IPS DF 19.7 (cell line): ENCODE data around the gene ARID1B.

Source experiments
- DNase-seq: peaks from one replicate; pipeline ENCODE4 v3.0.0-alpha.2; 2013; ENCODE audit warnings: low read depth, low spot score

Gene ARID1B

DNA sequence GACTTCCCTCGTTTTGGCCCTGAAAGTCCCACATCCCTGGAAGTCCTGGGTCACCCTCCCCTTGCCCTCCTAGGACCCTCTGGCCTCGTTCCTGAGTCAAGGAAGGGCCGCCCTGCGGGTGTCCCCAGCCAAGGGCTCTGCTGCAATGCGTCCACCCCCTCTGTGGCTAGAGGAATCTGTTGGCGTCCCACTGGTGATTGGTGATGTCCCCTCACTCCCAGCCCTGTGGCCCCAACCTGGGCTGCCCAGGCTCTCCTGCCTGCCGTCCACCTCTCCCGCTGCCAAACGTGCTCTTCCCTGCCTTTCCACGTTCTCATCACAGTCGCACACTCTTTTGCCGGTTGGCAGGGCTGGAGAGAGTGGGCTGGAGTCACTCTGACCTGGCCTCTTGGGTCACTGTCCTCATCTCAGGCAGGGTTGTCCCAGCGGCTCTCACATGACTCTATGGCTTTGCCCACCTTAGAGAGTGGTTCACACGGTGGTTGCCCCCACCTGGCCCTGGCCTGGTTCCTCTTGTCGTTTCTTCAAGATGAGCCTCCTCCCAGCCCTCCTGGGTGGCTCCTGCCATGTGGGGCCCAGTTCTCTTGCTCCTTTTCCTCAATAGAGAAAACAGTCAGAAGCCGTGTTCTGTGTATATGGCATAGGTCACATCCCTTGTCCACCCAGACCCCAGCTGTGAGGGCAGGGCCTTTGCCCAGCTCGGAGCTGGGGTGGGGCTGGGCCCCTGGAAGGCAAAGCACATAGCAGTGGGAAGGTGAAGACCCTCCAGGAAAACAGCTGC lies 445.2 kb downstream of the ARID1B start:
- DNase-seq, result no peak

DNA sequence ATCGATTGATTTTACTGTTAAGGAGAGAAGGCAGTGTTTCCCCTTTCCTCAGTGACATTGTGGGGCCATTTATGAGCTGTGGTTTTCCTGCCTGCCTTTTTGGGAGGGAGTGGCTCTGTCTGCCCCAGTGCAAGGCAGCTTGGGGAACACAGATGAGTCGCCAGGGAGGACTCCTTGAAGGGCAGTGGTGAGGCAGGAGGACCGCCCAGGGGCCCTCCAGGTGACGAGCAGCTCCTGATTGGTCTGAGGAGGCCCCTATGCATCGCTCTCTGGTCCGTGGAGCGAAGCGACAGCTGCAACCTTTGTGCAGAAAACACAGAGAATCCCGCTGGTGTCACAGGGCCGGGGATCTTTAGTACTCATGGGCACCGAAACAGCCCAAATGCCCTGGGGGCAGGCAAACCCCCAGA lies 445.8 kb downstream of the ARID1B start:
- DNase-seq, result no peak

DNA sequence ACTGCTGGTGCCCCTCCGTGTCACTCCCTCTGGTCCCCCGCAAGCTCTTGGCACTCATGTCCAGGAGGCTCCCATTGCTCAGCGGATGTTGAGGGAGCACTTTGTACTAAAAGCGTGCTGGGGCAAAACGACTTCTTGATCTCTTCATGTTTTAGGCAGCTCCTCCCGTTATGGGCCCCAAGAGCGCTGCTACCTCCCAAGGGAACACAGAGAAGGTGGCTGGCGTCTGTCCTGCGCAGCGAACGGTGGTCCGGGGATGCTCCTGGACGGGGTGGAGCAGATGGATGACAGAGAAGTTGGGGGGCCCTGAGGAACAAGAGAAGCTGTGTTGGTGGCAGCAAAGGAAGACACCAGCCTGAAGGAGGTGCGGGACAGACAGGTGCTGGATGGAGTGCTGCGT lies 446.3 kb downstream of the ARID1B start:
- no peak for DNase-seq

DNA sequence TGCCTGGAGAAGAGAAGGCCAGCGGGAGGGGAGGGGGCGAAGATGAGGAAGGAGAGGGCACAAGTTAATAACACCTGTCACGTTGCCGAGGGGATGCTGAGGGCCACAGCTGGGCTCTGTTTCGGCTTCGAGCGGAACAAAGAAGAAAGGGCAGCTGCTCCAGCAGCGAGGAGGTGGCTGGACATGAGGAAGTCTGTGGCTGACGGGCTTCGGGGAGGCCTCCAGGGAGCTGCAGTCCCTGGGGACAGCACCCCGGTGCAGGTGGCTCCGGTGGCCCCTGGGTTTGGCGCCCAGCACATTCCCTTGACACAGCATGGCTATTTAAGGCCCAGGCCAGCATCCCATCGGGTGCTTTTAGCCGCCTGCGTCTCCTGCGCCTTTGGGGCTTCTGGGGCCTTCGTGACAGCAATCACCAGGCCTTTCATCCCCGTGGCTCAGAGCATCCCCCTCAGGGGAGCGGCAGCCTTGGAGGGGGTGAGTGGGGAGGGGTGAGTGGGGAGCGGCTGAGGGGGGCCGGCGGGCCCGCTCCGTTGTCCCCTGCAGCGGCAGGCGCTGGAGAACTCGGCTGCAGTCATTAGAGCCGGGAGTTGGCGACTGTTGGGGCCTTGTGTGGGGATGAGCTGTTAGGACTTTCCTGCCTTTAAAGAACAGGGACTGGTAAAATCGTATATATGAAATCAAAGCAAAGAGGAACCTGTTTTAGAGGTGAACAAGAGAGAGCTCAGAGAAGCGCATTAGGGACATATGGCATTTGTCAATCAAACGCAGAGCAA lies 447.2 kb downstream of the ARID1B start:
- no peak for DNase-seq

DNA sequence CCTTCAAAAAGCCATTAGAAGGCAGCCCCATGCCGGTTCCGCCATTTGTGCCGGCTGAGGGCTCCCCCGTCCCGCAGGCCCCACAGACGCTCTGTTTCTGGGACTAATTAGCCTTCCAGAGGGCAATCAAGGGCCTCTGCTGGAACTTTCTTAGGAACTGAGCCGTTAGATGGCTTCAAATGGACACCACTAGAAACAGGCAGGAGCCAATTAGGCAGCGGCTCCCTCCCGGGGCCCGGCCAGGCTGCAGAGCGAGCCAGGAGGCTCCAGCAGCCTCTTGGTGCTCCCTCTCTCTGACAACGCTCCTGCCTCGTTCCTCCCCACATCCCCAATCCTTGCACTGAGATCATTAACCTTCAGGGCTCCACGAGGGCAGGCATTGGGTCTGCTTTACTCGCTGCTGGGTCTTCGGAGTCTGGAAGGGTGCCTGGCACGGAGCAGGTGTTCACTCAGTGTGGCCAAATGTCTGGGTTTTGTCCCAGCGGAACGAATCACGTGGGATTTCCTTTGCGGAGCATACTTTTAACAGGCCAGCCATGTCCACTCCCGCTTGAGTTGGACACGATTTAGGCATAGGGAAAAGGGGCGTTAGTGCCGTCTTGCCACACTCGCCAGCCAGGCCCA lies 447.9 kb downstream of the ARID1B start:
- no peak for DNase-seq

DNA sequence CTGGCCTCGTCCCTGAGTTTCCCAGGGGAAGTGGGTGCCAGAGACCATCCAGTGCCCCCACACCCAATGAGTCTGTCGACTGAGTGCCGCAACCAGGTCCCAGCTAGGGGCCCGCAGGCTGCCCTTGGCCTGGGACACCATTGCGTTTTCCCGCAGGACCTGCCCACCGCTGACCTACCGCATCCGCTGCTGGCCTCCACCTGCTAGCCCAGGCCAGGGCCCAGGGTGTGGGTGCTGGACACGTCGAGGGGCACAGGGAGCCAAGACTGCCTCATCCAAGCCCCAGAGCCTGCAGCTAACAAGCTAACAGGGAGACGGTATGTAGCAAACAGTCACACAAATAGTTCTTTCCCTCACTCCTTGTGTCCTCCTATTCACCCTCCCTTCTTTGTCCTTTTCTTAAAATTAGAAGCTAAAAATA lies 448.4 kb downstream of the ARID1B start:
- no peak for DNase-seq

DNA sequence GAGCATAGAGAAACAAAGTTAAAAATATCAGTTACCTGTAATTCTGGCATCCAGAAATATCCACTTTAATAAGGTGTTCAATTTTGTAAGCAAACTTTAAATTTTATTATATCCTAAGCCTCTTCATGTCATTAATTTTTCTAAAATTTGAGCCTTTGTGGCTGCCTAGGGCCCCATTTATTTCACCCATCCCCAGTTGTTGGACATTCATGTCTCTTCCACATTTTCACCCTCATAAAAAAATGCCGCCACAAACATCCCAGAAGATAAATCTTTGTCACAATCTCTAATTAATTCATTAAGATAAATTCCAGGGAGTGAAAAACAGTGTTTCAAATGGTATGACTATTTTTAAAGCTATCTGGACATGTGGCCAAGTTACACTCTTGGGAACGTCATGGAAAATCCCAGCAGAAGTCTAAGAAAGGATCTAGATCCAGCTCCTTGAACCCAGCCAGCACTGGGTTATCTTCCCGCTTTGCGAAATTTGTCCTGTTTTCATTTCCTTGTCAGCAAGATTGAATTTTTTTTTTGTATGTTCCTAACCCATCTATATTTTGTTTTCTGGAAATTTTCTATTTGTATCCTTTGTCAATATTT lies 448.9 kb downstream of the ARID1B start:
- no peak for DNase-seq

DNA sequence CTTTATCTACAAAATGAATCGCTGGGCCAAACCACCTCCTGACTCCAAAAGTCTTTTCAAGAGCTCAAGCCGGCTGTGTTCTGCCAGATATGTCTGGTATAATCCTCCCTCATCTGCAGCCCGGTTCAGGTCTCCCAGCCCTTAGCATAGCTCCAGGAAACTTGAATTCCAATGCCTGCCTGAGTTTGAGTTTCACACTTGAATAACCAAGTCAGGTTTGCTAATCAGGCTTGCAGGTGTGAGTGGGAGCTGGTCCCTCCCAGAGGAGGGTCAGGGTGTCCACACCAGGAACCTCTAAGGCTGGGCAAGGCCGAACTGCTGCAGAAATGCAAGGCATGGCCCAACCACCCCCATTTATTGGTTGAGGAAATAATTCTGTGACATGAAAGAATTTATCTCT lies 449.6 kb downstream of the ARID1B start:
- DNase-seq, result no peak

DNA sequence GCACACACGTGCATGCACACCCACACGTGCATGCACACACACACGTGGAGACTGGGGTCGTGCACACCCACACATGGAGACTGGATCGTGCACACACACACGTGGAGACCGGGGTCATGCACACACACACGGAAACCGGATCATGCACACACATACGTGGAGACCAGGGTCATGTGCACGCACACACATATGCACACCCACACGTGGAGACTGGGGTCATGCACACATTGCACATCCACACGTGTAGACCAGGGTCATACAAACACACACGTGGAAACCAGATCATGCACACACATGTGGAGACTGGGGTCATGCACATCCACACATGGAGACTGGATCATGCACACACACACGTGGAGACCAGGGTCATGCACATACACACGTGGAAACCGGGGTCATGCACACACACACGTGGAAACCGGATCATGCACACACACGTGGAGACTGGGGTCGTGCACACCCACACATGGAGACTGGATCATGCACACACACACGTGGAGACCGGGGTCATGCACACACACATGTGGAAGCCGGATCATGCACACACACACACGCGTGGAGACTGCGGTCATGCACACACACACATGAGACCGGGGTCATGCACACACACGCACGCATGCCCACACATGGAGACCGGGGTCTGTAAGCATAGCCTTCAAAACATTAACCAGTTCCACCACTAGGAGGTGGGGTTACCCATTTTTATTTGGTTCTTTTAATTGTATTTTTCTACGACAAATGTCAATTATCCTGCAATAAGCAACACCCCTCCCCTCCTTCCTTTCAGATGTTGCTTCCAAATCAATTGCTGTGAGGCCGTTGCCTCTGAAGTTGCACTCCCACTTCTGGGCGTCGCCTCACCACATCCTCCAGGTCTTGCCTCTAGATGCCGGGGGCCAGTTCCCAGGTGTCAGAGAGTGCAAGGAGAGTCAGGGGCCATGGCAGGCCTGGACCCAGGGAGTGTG lies 450.3 kb downstream of the ARID1B start:
- DNase-seq, result no peak

DNA sequence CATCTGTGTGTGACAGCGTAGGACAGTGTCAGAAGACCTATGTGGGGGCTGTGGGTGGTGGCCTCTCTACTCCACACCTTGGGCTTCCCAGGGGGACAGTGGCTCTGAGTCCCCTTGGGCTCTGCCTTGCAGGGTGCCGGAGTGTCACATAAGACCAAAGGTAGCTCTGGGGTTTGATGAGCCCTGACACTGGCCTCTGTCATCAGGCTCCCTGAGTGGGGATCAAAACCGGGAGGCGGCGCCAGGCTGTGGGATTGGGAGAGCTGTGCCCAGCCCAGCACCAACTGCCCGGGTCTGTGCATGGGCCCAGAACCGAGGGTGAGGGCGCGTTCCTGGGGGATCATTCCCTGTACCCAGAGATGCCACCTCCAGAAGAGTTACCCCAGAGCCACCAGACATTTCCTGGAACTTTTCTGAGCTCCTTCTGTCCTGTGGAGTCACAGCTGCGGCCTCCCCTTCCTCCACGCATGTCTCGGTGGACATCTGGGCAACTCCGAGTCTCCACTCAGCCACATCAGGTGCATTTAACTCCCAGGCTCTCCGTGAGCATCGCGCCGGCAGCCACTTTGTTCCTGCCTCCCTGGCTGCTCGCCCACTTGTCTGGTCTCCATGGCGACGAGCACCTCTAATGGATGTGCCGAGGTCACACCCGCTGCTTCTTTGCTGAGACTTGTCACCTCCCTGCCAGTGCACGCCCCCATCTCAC lies 451.4 kb downstream of the ARID1B start:
- DNase-seq, result no peak

DNA sequence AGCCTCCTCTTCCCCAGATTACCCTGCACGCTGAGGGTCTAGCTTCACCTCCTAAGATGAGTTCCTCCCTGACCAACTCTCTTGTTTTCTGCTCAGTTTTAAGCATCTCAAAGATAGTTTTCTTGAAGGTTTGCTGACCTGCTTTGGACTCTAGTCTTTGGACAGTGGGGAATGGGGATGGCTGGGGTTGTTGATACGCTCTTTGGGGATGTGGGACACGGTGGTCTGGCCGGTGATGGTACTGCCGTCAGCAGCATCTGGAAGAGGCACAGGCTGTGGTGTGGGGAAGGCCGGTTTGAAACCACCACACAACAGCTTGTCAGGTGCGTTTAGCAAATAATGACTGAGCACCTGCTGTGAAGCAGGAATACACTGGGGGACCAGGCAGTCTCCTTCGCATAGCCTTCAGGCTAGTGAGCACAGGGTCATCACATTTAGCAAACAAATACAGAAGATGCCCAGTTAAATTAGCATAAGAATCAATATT lies 452.0 kb downstream of the ARID1B start:
- no peak for DNase-seq

DNA sequence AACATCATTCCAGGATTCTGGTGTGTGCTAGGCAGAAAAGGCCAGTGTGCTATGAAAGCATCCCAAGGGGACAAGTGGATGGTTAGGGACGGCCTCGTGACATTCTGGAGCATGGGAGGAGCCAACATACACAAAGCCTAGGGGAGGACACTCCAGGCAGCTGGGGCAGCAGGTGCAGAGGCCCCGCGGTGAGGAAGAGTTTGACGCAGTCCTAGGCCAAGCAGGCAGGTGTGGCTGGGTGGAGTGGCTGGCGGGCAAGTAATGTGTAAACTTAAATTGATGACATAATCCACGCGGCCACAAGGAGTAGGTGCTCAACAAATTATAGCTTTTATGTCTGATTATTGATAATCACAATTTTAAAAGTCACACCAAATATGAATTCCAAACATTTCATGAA lies 452.5 kb downstream of the ARID1B start:
- no peak for DNase-seq

DNA sequence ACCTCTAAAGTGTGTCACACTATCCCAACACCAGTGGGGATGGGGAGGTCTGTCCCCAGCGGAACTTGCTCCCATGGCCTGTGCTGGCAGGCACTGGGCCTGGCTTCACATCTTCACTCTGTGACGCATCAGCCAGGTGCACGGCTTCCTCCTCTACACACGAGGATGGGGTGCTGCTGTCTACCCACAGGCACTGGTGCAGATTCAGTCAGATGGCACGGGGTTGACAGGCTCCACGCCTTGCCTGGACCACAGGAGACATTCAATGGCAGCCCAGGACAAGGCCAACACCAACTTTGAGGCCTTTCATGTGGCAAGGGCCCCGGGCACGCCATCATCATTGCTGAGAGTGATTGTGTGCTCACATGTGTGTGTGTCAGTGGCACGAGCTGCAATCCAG lies 453.7 kb downstream of the ARID1B start:
- no peak for DNase-seq

DNA sequence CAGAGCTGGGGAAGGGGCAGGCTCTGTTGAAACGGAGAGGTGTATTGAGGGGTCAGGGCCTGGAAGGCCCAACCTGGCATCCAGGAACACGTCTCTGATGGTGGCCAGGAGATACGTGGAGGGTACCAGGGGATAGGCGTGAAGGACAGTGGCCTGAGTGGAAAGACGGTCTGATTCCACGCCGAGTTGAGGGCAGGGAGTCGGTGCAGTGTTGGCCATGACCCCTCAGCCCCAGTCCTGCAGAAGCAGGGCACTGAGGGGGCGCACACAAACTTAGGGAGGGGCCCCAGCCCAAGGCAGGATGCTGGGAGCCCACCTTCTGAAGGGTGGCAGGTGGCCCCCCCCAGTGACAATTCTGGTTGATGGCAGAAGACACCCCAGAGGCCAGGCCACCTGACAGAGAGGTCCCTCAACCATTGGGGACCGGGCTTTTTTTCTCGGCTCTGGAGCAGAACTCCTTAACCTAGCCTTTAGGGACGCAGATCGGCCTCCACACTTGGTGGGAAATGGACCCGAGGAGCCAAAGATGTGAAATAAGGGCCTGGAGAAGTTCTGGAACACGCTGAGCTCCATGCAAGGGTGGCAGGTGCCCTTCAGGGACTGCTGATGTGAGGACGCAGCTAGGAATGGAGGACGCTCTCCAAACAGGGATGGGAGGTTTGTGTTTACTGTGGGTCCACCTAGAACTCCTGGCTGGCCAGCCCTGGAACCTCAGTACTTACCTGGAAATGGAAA lies 455.1 kb downstream of the ARID1B start:
- DNase-seq, result no peak

DNA sequence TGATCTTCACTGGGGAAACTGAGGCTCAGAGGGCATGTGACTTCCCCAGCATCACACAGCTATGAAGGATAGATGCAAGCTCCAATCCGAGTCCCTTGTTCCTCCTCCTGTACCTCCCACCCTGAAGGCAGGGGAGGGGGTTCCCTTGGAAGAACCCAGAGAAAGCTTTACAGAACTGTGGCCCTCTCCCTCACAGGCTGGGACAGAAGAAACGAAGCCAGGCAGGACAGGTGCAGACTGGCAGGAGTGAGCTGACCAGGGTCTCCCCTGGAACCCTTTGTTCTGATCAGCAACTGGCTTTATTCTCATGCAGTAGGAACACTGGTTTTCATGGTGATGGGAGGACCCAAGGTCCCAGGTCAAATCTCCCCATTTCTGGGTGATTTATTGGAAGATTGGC lies 456.0 kb downstream of the ARID1B start:
- DNase-seq, result no peak

DNA sequence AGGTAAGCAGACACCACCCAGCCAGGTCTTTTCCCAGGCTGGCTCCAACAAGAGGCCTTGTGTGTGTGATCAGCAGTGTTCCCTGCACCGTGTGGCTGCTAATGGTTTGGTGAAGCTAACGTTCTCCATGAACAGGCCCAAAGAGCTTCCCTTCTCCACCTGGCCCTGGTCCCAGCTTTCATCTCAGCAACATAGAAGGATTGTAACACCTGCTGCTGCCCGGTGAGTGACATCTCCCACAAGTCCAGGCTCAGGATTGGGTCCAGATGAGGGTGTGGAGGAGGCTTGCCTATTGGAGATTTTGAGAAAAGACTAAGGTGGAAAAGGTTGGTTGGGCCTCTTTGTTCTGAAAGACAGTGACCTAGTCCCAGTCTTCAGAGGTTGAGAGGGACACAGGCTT lies 456.5 kb downstream of the ARID1B start:
- DNase-seq, result no peak

DNA sequence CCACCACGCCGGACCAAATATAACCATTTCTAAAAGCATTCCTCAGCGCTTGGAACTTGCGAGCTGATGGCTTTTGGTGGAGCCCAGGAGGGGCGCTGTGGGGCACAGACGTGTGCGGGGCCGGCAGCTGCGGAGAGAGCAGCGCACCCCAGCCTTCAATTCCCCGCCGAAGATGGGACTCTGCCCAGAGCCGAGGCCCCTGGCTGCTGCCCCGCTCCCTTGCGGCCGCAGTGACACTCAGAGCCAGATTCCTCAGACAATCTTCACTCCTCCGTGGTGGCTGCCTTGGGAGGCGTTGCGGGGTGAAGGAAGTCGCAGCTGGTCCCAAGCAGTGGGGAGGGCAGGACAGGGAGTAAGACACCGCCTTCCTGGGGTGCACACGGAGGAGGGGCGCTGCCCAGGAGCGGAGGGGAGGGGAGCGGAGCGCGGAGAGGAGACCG lies 458.4 kb downstream of the ARID1B start:
- no peak for DNase-seq

DNA sequence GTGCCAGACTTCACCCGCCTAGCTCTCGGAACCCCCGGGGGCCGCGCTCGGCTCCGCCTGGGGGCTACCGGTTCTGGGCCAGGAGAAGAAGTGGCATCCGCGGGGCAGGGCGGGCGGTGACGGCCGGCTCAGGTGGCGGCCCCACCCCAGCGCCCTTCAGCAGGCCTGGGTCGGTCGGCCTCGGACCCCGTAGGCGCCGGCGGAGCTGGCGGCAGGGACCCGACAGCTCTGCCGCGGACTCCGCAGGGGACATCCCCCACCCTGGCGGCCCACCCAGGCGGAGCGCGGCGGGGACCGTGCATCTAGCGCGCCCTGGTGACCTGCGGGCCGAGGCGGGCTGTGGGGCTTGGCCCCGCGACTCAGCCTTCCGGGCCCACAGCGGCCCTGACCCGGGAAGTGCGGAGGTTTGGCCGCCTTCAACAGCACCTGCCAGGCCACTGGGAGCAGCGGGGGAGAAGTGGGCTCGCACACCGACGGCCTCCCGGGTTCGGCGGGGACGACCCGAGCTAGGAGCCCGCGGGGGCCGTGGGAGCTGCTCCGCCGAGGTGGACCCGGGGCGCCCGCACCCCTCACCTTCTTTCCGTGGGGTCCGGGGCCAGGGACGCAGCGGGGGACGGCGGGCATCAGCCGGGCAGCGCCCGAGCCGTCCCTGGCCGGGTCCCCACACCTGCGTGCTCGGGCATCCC lies 459.0 kb downstream of the ARID1B start:
- no peak for DNase-seq

DNA sequence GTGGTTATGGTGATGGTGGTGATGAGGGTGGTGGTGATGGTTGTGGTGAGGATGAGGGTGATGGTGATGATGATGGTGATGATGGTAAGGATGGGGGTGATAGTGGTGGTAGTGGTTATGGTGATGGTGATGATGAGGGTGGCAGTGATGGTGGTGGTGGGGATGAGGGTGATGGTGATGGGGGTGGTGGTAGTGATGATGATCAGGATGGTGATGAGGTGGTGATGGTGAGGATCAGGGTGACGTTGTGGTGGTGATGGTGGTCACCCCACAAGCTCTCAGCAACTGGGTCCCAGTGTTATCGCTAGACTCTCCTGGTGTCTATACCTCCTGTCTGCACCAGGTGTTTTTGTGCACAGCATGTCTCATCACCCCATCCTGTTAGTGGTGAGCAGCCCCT lies 461.2 kb downstream of the ARID1B start:
- no peak for DNase-seq
